Endothelial cell of umbilical vein (primary cell): ENCODE results near the gene B4GALT5. TPM values are rescaled to one million over a fixed set of nuclear protein-coding genes. Genes with fewer than 3 reads are reported as not detected.

Source experiments
- BruUV-seq: library from RNA; stranded (reverse); fragments of 400-500 nt; replicated peaks from 2 replicates; lab custom pipeline; 2021; lab: Mats Ljungman, UMichigan
- CTCF ChIA-PET: fragments of 300-600, 350-600 bp; sonication (Branson Sonifier 250); formaldehyde crosslinking; loops from one replicate; lab custom pipeline; 2021; ENCODE audit warnings: antibody characterized with exemption, inconsistent platforms; lab: Charles Lee
- POLR2A ChIA-PET: fragments of 300-600, 350-600 bp; sonication (Branson Sonifier 250); formaldehyde crosslinking; loops from one replicate; lab custom pipeline; 2021; ENCODE audit warnings: antibody characterized with exemption, inconsistent platforms; lab: Charles Lee
- DNase-seq: peaks from one replicate; pipeline ENCODE4 v3.0.0-alpha.2; 2011; ENCODE audit warnings: low read depth, low spot score
- FAIRE-seq: peaks from 2 replicates; lab custom pipeline; 2011; peaks lifted over from hg19 to GRCh38; lab: Jason Lieb, UNC
- H2AFZ ChIP-seq: 2 replicates; pipeline ENCODE4 v1.6.0; 2012; ENCODE audit warnings: low read depth, low read length, control low read depth, inconsistent platforms
- H3K27ac ChIP-seq: 2 replicates; pipeline ENCODE4 v1.5.1; 2011; ENCODE audit warnings: low read depth, mild to moderate bottlenecking, control low read depth, low read length, moderate library complexity; ENCODE audit not compliant: insufficient read depth
- H3K27me3 ChIP-seq, 2 experiments: 2 replicates each; pipeline versions ENCODE4 v1.6.0 to v1.6.1; 2011; ENCODE audit warnings: low read length in 2 of 2, mixed read lengths in 1 of 2; ENCODE audit not compliant: control insufficient read depth in 2 of 2, insufficient read depth in 2 of 2
- H3K36me3 ChIP-seq, 2 experiments: 2 replicates in 1 of 2; 3 replicates in 1 of 2; pipeline ENCODE4 v1.5.1; 2011; ENCODE audit warnings: low read length in 2 of 2, mild to moderate bottlenecking in 1 of 2, moderate library complexity in 1 of 2; ENCODE audit not compliant: control insufficient read depth in 2 of 2, insufficient read depth in 2 of 2; ENCODE audit errors: extremely low read depth in 1 of 2
- H3K4me1 ChIP-seq: 3 replicates; pipeline ENCODE4 v1.5.1; 2011; ENCODE audit warnings: mild to moderate bottlenecking, low read length; ENCODE audit not compliant: control insufficient read depth, insufficient read depth; ENCODE audit errors: extremely low read depth
- H3K4me2 ChIP-seq: 2 replicates; pipeline ENCODE4 v1.6.1; 2011; ENCODE audit warnings: low read length, control low read depth, mixed read lengths; ENCODE audit not compliant: insufficient read depth
- H3K4me3 ChIP-seq, 3 experiments: fragments of 200-600 bp in 1 of 3; sonication (generic), shearing (Covaris generic) in 1 of 3; replicated peaks in 1 of 3; 2 replicates each; pipeline ENCODE4 v1.5.1; 2011 to 2016; ENCODE audit warnings: control low read depth in 3 of 3, low read length in 3 of 3, mild to moderate bottlenecking in 2 of 3, inconsistent platforms in 1 of 3, low read depth in 1 of 3, moderate library complexity in 1 of 3; ENCODE audit not compliant: insufficient read depth in 1 of 3
- H3K79me2 ChIP-seq: 2 replicates; pipeline ENCODE4 v1.6.0; 2012; ENCODE audit warnings: low read length, inconsistent platforms; ENCODE audit not compliant: control insufficient read depth, insufficient read depth
- H3K9ac ChIP-seq: replicated peaks from 2 replicates; pipeline ENCODE3; 2011; ENCODE audit warnings: low read length, control low read depth; ENCODE audit not compliant: insufficient read depth; ENCODE audit errors: extremely low read depth
- H3K9me1 ChIP-seq: replicated peaks from 3 replicates; pipeline ENCODE4 v1.6.0; 2011; ENCODE audit warnings: mild to moderate bottlenecking, low read length; ENCODE audit not compliant: control insufficient read depth, insufficient read depth; ENCODE audit errors: extremely low read depth
- H3K9me3 ChIP-seq: replicated peaks from 2 replicates; pipeline ENCODE4 v1.5.1; 2012; ENCODE audit warnings: low read length, inconsistent platforms; ENCODE audit not compliant: control insufficient read depth, insufficient read depth
- H4K20me1 ChIP-seq: replicated peaks from 2 replicates; pipeline ENCODE3; 2011; ENCODE audit warnings: mild to moderate bottlenecking, low read length; ENCODE audit not compliant: control insufficient read depth, insufficient read depth; ENCODE audit errors: extremely low read depth
- CTCF ChIP-seq, 2 donors: IDR thresholded peaks; 1 replicate in 1 of 2; 2 replicates in 1 of 2; pipeline ENCODE4 v1.5.1; 2011; ENCODE audit warnings: low read length in 2 of 2, mild to moderate bottlenecking in 2 of 2, moderate library complexity in 2 of 2, control low read depth in 1 of 2, inconsistent platforms in 1 of 2, low read depth in 1 of 2; ENCODE audit not compliant: insufficient read depth in 1 of 2; ENCODE audit errors: extremely low read depth in 1 of 2
- EZH2 ChIP-seq: IDR thresholded peaks from 2 replicates; pipeline ENCODE4 v1.6.1; 2012; ENCODE audit warnings: borderline replicate concordance, low read depth, mild to moderate bottlenecking, moderate library complexity, low read length, inconsistent platforms; ENCODE audit not compliant: severe bottlenecking
- FOS ChIP-seq: IDR thresholded peaks from 2 replicates; pipeline ENCODE4 v1.6.1; 2011; ENCODE audit warnings: mild to moderate bottlenecking, low read length, moderate library complexity, borderline replicate concordance; ENCODE audit not compliant: insufficient read depth
- GATA2 ChIP-seq: IDR thresholded peaks from 2 replicates; pipeline ENCODE4 v1.7.0; 2011; ENCODE audit warnings: low read depth, mild to moderate bottlenecking, moderate library complexity, mixed read lengths, low read length; ENCODE audit not compliant: insufficient read length, insufficient read depth
- JUN ChIP-seq: IDR thresholded peaks from 2 replicates; pipeline ENCODE4 v1.6.1; 2011; ENCODE audit warnings: borderline replicate concordance, low read depth; ENCODE audit not compliant: insufficient read length, insufficient read depth
- MAX ChIP-seq: IDR thresholded peaks from 2 replicates; pipeline ENCODE4 v1.6.1; 2011; ENCODE audit not compliant: insufficient read depth, insufficient read length
- MYC ChIP-seq: IDR thresholded peaks from one replicate; pipeline ENCODE4 v1.6.1; 2011; ENCODE audit warnings: mild to moderate bottlenecking, low read depth, low read length
- POLR2A ChIP-seq: IDR thresholded peaks from 2 replicates; pipeline ENCODE4 v1.6.1; 2012; ENCODE audit warnings: low read depth, mild to moderate bottlenecking, control low read depth, low read length
- POLR2AphosphoS5 ChIP-seq: IDR thresholded peaks from 2 replicates; pipeline ENCODE4 v1.6.1; 2012; ENCODE audit warnings: low read depth, mild to moderate bottlenecking, control low read depth, low read length, moderate library complexity; ENCODE audit not compliant: insufficient read depth
- dilution Hi-C: fragments of 300-500 bp; cut with MboI; formaldehyde crosslinking; loops from one replicate; pipeline ENCODE4 v1.15.0; 2019; ENCODE audit warnings: low sequenced_read_pairs; ENCODE audit not compliant: extremely low pct_ligation_motif_present
- intact Hi-C: fragments of 100-400 bp; cut with micrococcal nuclease; formaldehyde crosslinking; loops from one replicate; pipeline ENCODE4 v1.10.0; 2022
- polyA plus RNA-seq, 4 experiments: library from polyadenylated mRNA; depleted of rRNA in 3 of 4; stranded (reverse) in 3 of 4; unstranded in 1 of 4; fragments of >200 nt; gene quantifications; 2 replicates each; pipeline versions ENCODE4 v1.2.1 to v1.2.3, GENCODE V29; 2011 to 2012; ENCODE audit warnings: missing spikeins in 1 of 4
- total RNA-seq: library from RNA; stranded (reverse); gene quantifications from 2 replicates; pipeline ENCODE4 v1.2.3, GENCODE V29; 2021

B4GALT5 gene
- total and polyA plus RNA-seq, 2 donors (not counting 3 experiments of a cell fraction or from before 2014, with no cell fraction given) = 54.4 to 70.1 TPM

GRCh38 chr20:49682798-49683197 is 30.9 kb downstream of the B4GALT5 start:
- Histone ChIP-seq H4K20me1 (no peaks in the 10 kb centered on the region), H3K27ac (no peak overlapping the region), H3K9me3 (no peaks in the 10 kb centered on the region), H3K79me2 (peaks cover 95% of the 10 kb centered on the region), H3K4me2 (no peak overlapping the region), H3K4me1 (peaks cover 16% of the 10 kb centered on the region), H3K9me1 (no peaks in the 10 kb centered on the region), H3K4me3 (no peak overlapping the region), H3K9ac (no peak overlapping the region), H3K27me3 (no peaks in the 10 kb centered on the region), H2AFZ (no peak overlapping the region), H3K36me3 (peaks cover 0 to 2% of the 10 kb centered on the region in 2 experiments)
- intact Hi-C loops = no loop called here
- TF ChIP-seq MAX (no peak), MYC (no peak), GATA2 (no peak), POLR2A (no peak), POLR2AphosphoS5 (no peak), CTCF (IDR thresholded peaks at IDR 0.05; ENCODE audit: extremely low read depth in 1 of 2, insufficient read depth in 1 of 2, low read depth in 1 of 2, low read length in 2 of 2) (no peak), FOS (no peak), JUN (no peak), EZH2 (no peak)
- ChIA-PET CTCF (interaction anchor here (1.6 kb wide), 1 partner anchor 13 kb away, joined by 6 read pairs; no protein-coding TSS in a partner anchor), POLR2A (no interaction called here)
- no TSS peak for BruUV-seq
- DNase-seq (no peak), FAIRE-seq (no peak)
- dilution Hi-C loops = no loop called here
